GM10266 (cell line): ENCODE measurements around the gene PDHX.

ENCODE experiments used
- DNase-seq: peaks from one replicate; pipeline ENCODE4 v3.0.0; 2012; ENCODE audit errors: extremely low spot score
- TF ChIP-seq, protein P1 (sequence below): IDR thresholded peaks from 2 replicates; pipeline ENCODE4 v1.5.1; 2012; ENCODE audit warnings: mild to moderate bottlenecking, low read depth; ENCODE audit not compliant: control insufficient read depth, insufficient read depth; ENCODE audit errors: missing control alignments

Gene PDHX

DNA sequence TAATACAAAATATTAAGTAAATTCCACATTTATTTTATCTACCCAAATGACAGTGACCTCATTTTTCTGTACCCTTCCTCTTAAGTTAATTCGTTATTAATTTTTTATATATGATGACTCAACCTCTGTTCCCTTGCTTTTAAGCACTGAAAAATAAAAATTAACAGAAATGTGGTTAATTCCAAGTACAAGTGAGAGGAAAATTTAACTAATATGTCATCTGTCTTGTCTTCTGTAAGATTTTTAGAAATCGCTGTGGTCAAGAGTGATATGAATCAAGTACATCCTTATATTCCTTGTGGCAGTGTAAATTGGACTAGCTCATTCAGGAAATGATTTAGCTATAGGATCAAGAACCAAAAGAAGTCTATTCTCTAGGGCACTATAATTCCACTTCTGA, 74.5 kb downstream of the PDHX start:
- TF ChIP-seq, protein P1, sequence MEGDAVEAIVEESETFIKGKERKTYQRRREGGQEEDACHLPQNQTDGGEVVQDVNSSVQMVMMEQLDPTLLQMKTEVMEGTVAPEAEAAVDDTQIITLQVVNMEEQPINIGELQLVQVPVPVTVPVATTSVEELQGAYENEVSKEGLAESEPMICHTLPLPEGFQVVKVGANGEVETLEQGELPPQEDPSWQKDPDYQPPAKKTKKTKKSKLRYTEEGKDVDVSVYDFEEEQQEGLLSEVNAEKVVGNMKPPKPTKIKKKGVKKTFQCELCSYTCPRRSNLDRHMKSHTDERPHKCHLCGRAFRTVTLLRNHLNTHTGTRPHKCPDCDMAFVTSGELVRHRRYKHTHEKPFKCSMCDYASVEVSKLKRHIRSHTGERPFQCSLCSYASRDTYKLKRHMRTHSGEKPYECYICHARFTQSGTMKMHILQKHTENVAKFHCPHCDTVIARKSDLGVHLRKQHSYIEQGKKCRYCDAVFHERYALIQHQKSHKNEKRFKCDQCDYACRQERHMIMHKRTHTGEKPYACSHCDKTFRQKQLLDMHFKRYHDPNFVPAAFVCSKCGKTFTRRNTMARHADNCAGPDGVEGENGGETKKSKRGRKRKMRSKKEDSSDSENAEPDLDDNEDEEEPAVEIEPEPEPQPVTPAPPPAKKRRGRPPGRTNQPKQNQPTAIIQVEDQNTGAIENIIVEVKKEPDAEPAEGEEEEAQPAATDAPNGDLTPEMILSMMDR: no peak
- DNase-seq: no peak

DNA sequence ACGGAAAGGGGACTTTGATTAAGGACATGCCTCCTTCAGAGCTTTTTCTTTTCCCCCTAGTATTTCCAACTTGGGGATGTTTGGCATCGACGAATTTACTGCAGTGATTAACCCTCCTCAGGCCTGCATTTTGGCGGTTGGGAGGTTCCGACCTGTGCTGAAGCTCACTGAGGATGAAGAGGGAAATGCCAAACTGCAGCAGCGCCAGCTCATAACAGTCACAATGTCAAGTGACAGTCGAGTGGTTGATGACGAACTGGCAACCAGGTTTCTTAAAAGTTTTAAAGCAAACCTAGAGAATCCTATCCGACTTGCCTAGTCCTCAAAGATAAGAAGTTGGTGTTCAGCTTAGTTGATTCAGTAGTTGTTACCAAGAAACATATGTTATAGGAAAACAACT, 78.4 kb downstream of the PDHX start:
- TF ChIP-seq, protein P1: no peak

DNA sequence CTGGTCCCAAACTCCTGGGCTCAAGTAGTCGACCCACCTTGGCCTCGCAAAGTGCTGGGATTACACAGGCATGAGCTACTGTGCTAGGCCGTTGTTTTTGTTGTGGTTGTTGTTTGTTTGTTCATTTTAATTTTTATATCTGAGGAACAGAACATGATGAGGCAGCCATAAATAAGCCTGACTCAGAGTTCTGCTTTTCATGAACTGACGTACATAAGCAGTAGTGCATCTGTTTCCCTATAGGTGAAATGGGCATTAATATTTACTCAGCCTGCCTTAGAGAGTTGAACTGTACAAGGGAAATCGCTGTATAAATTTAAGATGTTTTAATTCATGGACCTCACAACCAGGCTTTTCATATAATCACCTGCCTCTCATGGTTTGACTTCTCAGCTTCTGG, 80.5 kb downstream of the PDHX start:
- no peak for DNase-seq
- TF ChIP-seq, protein P1: no peak

More for the DNA sequence above, 78.4 kb downstream of the PDHX start:
- no peak for DNase-seq

DNA sequence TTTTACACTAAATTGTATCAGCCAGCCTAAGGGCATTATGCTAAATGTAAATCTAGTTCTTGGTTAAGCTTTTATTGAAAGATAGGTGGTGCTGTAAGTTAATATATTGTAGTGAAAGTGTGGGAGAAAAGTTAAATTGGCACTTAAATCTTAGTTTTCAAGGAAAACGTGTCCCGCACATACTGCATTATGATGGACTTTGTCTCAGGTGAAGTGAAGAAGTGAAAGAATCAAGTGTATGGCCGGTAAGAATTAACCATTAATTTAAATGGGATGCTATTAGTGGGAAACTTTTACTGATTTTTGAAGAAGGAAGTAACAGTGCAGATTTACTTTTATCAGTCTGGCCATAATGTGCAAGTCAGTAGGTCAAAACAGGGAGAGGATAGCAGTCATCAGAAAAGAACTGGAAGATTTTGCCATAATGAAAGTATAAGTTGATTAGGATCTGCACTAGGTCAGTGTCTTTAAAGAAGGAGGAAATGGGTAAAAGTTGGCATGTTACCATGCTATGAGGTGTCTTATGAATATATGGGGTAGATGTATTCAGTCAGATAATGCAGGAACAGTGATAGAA, 81.6 kb downstream of the PDHX start:
- no peak for DNase-seq
- TF ChIP-seq, protein P1: peak; percentile 40

DNA sequence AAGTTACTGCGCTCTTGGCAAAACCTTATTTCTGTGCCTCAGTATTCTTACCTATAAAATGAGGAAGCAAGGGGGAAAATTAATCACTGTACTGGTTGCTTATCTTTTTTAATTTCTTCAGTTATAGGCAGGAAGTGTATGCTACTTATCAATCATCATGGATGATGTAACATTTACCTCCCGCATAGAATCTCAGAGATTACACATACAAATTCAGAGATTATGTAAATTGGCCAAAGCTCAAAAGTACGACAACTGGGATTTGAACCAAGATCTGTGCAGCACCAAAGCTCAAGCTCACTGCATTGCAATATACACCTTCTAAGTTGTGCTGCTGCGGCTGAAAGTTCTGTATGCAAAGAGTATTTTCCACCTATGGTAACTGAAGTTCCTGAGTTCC, 83.0 kb downstream of the PDHX start:
- TF ChIP-seq, protein P1: no peak

DNA sequence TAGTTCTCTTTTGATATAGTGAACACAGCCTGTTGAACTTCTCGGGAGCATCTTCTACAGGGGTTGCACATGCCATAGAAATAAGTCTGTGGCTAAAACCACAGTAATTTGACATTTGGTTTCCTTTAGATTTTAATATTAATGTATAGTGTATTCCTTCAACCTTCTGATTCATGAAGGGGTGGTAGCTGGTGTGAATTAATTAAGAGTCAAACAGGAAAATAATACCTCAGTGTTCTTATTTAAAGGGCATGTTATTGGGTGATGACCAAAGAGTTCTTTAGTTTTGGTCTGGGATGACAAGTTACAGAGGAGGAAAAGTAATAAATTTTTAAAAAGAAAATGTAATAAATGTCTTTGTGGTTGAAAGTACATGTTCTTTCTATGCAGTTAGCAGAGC, 86.8 kb downstream of the PDHX start:
- DNase-seq: no peak
- TF ChIP-seq, protein P1: no peak

More for the DNA sequence above, 83.0 kb downstream of the PDHX start:
- DNase-seq: no peak

DNA sequence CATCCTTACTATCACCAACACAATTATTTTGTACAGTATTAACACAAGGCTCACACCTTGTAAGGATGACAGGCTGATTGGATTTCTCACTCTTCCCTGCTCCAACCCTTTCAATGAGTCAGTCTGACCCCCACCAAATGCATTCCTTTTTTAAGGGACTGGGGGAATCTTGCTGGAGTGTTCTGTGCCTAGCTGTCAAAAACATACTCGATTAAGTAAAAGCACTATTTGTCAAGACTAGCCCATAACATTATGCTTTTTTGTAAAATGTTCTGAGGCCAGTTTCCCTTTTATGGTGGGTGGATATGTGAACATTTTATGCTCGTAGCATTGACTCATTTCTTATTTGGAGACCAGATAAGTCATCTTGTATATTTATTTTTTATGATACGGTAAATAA, 87.2 kb downstream of the PDHX start:
- DNase-seq: no peak

More for the DNA sequence above, 87.2 kb downstream of the PDHX start:
- TF ChIP-seq, protein P1: no peak
